Nephron progenitor cell (in vitro differentiated cells): Measurements from ENCODE around the gene TTLL11.
A peak's percentile ranks its signal among the peaks of the same experiment; 100 is the strongest.

Experiments used
- DNase-seq: peaks from one replicate; pipeline ENCODE4 v3.0.0; 2021
- H3K27ac Mint-ChIP-seq: 2 replicates; pipeline ENCODE4 v1.8.0; 2021; ENCODE audit warnings: mild to moderate bottlenecking, moderate library complexity, mixed read lengths
- H3K27me3 Mint-ChIP-seq: 2 replicates; pipeline ENCODE4 v1.8.0; 2021; ENCODE audit warnings: mild to moderate bottlenecking, low read depth, mixed read lengths; ENCODE audit not compliant: poor library complexity
- H3K36me3 Mint-ChIP-seq: 2 replicates; pipeline ENCODE4 v1.8.0; 2021; ENCODE audit warnings: low read depth, mixed read lengths
- H3K4me1 Mint-ChIP-seq: 2 replicates; pipeline ENCODE4 v1.8.0; 2021; ENCODE audit warnings: mixed read lengths
- H3K4me3 Mint-ChIP-seq: 2 replicates; pipeline ENCODE4 v1.8.0; 2021; ENCODE audit warnings: mild to moderate bottlenecking, moderate library complexity, mixed read lengths
- H3K9me3 Mint-ChIP-seq: 2 replicates; pipeline ENCODE4 v1.8.0; 2021; ENCODE audit warnings: mild to moderate bottlenecking, moderate library complexity, mixed read lengths
- TF ChIP-seq, protein P1 (sequence below): fragments of 200-600 bp; sonication (generic); IDR thresholded peaks from 2 replicates; pipeline ENCODE4 v1.5.0; 2021; ENCODE audit warnings: antibody characterized with exemption

TTLL11 gene

DNA sequence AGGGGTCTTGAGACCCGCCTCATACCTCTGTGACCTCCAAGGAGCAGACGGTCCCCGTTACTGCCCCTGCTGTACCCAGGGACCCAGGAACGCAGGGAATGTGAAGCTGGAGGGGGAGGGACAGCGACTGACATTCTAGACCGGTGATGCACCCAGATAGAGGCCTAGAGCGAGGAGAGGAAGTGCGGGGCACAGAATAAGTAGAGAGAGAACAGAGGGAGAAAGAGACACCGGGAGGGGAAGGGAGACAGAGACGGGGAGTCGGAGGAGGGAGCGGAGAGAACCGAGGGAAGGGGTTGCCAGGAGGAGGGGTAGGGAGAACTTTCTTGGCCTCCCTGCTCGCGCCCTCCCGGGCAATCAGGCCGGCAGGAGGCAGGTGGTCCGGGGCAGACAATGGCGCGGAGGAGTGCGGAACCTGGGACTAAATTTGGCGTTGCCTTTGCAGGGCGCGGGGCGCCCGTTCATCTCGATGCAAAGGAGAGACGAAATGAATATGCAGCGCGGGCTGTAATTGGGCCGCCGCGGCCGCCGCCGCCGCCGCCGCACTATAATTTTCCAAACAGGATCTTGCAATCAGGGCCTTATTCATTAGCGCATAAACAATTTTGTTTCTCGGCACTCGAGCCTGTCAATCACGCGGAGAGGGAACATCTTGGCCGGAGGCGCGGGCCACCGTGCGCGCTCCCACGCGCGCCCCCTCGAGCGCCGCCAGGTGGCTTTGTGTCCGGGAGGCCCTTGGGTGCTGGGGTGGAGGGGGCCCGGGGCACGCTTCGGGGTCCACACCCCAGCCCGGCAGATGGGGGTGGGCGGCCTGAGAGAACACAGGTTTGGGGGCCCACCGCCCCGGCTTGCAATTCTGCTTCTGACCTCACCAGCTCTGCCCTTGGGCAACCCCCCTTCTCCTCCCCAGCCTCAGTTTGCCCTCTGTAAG lies 33.5 kb upstream of the TTLL11 start:
- H3K4me1 Mint-ChIP-seq, result peaks cover 22% of the 10 kb centered on the region
- H3K36me3 Mint-ChIP-seq, result no peaks in the 10 kb centered on the region
- no peaks in the 10 kb centered on the region for H3K9me3 Mint-ChIP-seq
- no peak overlapping the region for H3K27ac Mint-ChIP-seq
- DNase-seq, result peak; percentile 27
- H3K4me3 Mint-ChIP-seq, result peak overlapping the region; percentile 78
- TF ChIP-seq, protein P1, sequence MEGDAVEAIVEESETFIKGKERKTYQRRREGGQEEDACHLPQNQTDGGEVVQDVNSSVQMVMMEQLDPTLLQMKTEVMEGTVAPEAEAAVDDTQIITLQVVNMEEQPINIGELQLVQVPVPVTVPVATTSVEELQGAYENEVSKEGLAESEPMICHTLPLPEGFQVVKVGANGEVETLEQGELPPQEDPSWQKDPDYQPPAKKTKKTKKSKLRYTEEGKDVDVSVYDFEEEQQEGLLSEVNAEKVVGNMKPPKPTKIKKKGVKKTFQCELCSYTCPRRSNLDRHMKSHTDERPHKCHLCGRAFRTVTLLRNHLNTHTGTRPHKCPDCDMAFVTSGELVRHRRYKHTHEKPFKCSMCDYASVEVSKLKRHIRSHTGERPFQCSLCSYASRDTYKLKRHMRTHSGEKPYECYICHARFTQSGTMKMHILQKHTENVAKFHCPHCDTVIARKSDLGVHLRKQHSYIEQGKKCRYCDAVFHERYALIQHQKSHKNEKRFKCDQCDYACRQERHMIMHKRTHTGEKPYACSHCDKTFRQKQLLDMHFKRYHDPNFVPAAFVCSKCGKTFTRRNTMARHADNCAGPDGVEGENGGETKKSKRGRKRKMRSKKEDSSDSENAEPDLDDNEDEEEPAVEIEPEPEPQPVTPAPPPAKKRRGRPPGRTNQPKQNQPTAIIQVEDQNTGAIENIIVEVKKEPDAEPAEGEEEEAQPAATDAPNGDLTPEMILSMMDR, result no peak
- H3K27me3 Mint-ChIP-seq, result peaks cover 86% of the 10 kb centered on the region

DNA sequence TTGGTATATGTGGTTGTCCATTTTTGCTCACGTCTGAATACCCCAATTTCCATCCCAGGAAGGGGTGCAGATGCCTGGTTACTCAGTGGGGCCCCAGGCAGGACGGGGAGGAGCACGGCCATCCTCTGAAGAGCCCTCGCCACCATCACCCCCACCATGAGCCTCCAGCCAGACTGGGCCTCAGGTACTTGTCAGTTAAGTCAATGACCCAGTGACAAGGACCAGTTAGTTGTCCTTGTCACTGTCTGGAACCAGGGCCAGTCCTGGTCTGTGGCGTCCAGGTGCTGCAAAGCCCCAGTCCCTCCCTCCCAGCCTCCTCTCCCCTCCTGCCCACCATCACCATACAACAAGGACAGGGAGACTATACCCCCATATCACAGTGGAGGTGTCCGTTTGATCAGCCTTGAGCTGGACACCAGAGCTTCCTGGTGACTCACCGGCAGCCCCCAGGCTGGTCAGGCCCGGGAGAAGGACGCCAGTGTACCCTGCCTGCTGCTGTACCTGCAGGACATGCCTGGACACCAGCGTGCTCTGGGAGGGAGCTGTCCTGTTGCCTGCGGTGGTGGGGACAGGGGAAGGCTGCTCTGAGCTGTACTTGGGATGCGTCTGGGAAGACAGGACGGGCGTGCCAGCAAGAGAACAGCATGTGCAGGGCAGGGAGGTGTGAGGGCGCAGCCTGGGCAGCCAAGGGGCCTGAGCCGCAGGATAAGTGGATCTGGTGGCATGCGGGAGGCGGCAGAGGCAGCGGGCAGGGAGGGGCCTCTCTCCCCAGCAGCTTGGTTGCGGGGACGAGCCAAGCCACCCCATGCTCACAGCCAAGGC lies 32.6 kb upstream of the TTLL11 start:
- TF ChIP-seq, protein P1, result no peak
- DNase-seq, result peak; percentile 20
- Mint-ChIP-seq H3K4me1 (peaks cover 14% of the 10 kb centered on the region), H3K27ac (no peak overlapping the region), H3K4me3 (peak overlapping the region; percentile 78), H3K36me3 (no peaks in the 10 kb centered on the region), H3K27me3 (peaks cover 80% of the 10 kb centered on the region), H3K9me3 (no peaks in the 10 kb centered on the region)

DNA sequence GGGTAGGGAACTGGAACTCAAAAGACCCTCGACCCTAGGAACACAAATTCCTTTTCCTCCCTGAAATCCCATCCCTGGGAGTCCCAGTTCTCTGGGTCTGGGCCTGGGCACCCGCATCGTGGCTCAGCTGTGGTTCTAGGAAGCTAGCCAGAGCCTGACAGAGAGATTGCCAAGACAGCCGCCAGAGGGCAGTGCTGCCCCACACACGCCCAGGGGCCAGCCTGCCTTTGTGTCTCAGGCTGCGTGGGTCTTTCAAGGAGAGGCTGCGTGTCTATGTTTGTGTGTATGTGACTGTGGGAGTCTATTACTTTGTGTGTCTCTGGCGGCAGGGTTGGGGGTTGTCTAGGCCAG lies 32.0 kb upstream of the TTLL11 start:
- Mint-ChIP-seq H3K9me3 (no peaks in the 10 kb centered on the region), H3K4me3 (peak overlapping the region; percentile 62), H3K4me1 (peaks cover 14% of the 10 kb centered on the region), H3K27ac (no peak overlapping the region), H3K27me3 (peaks cover 76% of the 10 kb centered on the region), H3K36me3 (no peaks in the 10 kb centered on the region)
- DNase-seq, result peak; percentile 87
- TF ChIP-seq, protein P1, result peak; percentile 93

DNA sequence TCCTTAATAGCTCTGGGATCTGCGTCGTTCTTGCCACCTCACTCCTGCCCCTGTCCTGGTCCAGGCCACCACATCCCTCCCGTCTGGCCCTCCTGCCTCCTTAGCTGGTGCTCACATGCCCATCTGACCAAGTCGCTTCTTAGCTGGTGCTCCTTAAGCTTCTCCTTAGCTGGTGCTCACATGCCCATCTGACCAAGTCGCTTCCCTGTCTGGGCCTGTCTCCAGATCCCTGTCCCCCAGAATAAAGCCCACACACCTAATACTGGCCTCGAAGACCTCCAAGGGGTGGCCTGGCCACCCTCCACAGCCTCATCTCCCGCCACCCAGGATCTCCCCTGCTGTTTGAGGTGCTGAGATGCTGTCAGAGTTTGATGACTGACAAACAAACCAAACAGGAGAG lies 31.4 kb upstream of the TTLL11 start:
- Mint-ChIP-seq H3K27me3 (peaks cover 73% of the 10 kb centered on the region), H3K27ac (no peak overlapping the region), H3K4me3 (no peak overlapping the region), H3K36me3 (no peaks in the 10 kb centered on the region), H3K4me1 (peaks cover 14% of the 10 kb centered on the region), H3K9me3 (no peaks in the 10 kb centered on the region)
- TF ChIP-seq, protein P1, result no peak
- DNase-seq, result no peak

DNA sequence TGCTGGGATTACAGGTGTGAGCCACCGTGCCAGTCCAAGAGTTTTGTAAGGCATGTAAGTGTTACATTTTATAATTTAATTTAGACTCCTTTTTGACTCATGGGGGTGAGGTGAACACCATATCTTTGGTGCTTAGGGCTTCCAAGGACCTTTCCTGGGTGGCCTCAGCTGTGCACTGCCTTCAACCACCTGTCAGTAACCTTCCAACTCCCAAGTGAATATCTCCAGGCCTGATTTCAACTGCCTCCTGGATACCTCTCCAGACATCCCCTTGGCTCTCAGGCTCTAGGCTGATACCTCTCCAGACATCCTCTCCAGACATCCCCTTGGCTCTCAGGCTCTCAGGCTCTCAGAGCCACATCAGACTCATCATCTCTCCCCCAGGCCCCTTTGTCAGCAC lies 30.9 kb upstream of the TTLL11 start:
- TF ChIP-seq, protein P1, result no peak
- DNase-seq, result no peak
- Mint-ChIP-seq H3K4me3 (no peak overlapping the region), H3K27ac (no peak overlapping the region), H3K9me3 (no peaks in the 10 kb centered on the region), H3K4me1 (peaks cover 14% of the 10 kb centered on the region), H3K27me3 (peaks cover 69% of the 10 kb centered on the region), H3K36me3 (no peaks in the 10 kb centered on the region)
